Tibial nerve (tissue), 4 donors: ENCODE results near the gene PCDHGA12. TPM values are rescaled to one million over a fixed set of nuclear protein-coding genes. Genes with fewer than 3 reads are reported as not detected.

ENCODE experiments used
- DNase-seq, 2 donors: peaks; one replicate each; pipeline ENCODE4 v3.0.0-alpha.2; 2019; ENCODE audit warnings: low spot score in 2 of 2
- H3K27ac ChIP-seq, 4 donors: fragments of 200-600 bp; sonication (generic) in 3 of 4; one replicate each; pipeline ENCODE4 v1.5.1; 2017 to 2019; ENCODE audit warnings: mild to moderate bottlenecking in 1 of 4
- H3K27me3 ChIP-seq, 2 donors: fragments of 200-600 bp; sonication (generic) in 1 of 2; one replicate each; pipeline versions ENCODE4 v1.5.1 to v1.6.0; 2017 to 2019
- H3K36me3 ChIP-seq, 3 donors: fragments of 200-600 bp; sonication (generic); one replicate each; pipeline ENCODE4 v1.5.1; 2018 to 2019
- H3K4me1 ChIP-seq, 4 donors: fragments of 200-600 bp; sonication (generic) in 3 of 4; one replicate each; pipeline ENCODE4 v1.5.1; 2017 to 2019
- H3K4me3 ChIP-seq, 4 donors: fragments of 200-600 bp; sonication (generic) in 3 of 4; one replicate each; pipeline ENCODE4 v1.5.1; 2017 to 2019; ENCODE audit warnings: mild to moderate bottlenecking in 1 of 4, moderate library complexity in 1 of 4
- H3K9me3 ChIP-seq, 4 donors: fragments of 200-600 bp; sonication (generic) in 3 of 4; one replicate each; pipeline ENCODE4 v1.5.1; 2017 to 2019
- CTCF ChIP-seq, 5 experiments: fragments of 200-600 bp in 3 of 5; fragments of 450-650 bp in 2 of 5; sonication (generic) in 3 of 5; IDR thresholded peaks; one replicate each; pipeline ENCODE4 v1.5.1; 2016 to 2019; ENCODE audit warnings: antibody characterized with exemption in 5 of 5, mild to moderate bottlenecking in 3 of 5, moderate library complexity in 2 of 5
- EP300 ChIP-seq, 2 donors: sonication (generic); formaldehyde crosslinking; IDR thresholded peaks; one replicate each; pipeline ENCODE4 v1.6.1; 2017; ENCODE audit warnings: antibody characterized with exemption in 2 of 2, mild to moderate bottlenecking in 1 of 2
- POLR2A ChIP-seq, 2 donors: fragments of 450-650 bp; IDR thresholded peaks; one replicate each; pipeline ENCODE4 v1.6.1; 2017; ENCODE audit warnings: antibody characterized with exemption in 2 of 2, mild to moderate bottlenecking in 2 of 2, moderate library complexity in 2 of 2
- WGBS, 2 donors: methylation state at CpG; one replicate each; pipeline ENCODE4 v1.1.5; 2018; 5-methylcytosine and 5-hydroxymethylcytosine counted together
- total RNA-seq, 4 donors: library from RNA; depleted of rRNA; stranded (reverse); fragments of >200 nt; gene quantifications; one replicate each; pipeline ENCODE4 v1.1.0, GENCODE V29; 2016

Gene PCDHGA12
- total RNA-seq, 4 donors from 2014 or later = 7.9 to 19.8 (median 10.1) TPM

- no peaks in the 10 kb centered on the region for H3K9me3 ChIP-seq
- WGBS, 2 donors = 52 to 56% methylated on average over 20 of the region's 20 CpGs
Measured at GRCh38 chr5:141478321-141478945, 48.1 kb downstream of the PCDHGA12 start.

GRCh38 chr5:141479776-141480175 lies 49.5 kb downstream of the PCDHGA12 start:
- DNase-seq = no peak
- Histone ChIP-seq H3K4me1 (peaks cover 3 to 73% (median 28%) of the 10 kb centered on the region in 4 donors), H3K4me3 (no peak overlapping the region), H3K27ac (no peak overlapping the region), H3K36me3 (no peaks in the 10 kb centered on the region), H3K9me3 (no peaks in the 10 kb centered on the region), H3K27me3 (no peaks in the 10 kb centered on the region)
- TF ChIP-seq CTCF (IDR thresholded peaks at IDR 0.05) (no peak), POLR2A (IDR thresholded peaks at IDR 0.05) (no peak), EP300 (IDR thresholded peaks at IDR 0.05) (no peak)

More at GRCh38 chr5:141478321-141478945, 48.1 kb downstream of the PCDHGA12 start:
- DNase-seq = no peak
- Histone ChIP-seq H3K27ac (no peak overlapping the region), H3K4me1 (peaks cover 3 to 62% (median 26%) of the 10 kb centered on the region in 4 donors), H3K36me3 (no peaks in the 10 kb centered on the region), H3K27me3 (no peaks in the 10 kb centered on the region), H3K4me3 (peak overlapping the region in 2 of 4 donors; percentile 3 to 60)
- TF ChIP-seq POLR2A (IDR thresholded peaks at IDR 0.05) (no peak), CTCF (IDR thresholded peaks at IDR 0.05) (no peak), EP300 (IDR thresholded peaks at IDR 0.05) (no peak)

Other genes starting within 250 kb of the PCDHGA12 start
- gene PCDHB16, start 248.1 kb upstream of the PCDHGA12 start, total RNA-seq = 10 to 100 TPM in 3 of 4 donors, 1 to 10 TPM in 1; 9.2 to 17.7 (median 14.6) TPM
- 1 to 10 TPM; 4.6 to 9.2 (median 7.4) TPM for gene PCDHB9, start 243.3 kb upstream of the PCDHGA12 start, total RNA-seq
- gene PCDHB10, start 238.2 kb upstream of the PCDHGA12 start, total RNA-seq = 10 to 100 TPM in 1 of 4 donors, 1 to 10 TPM in 3; 4.8 to 10.4 (median 5.6) TPM
- gene PCDHB11, start 230.9 kb upstream of the PCDHGA12 start, total RNA-seq = 1 to 10 TPM; 6.9 to 8.6 (median 7.6) TPM
- 10 to 100 TPM in 3 of 4 donors, 1 to 10 TPM in 1; 5.7 to 12.6 (median 12.2) TPM for gene PCDHB12, start 221.8 kb upstream of the PCDHGA12 start, total RNA-seq
- gene PCDHB13, start 216.6 kb upstream of the PCDHGA12 start, total RNA-seq = 1 to 10 TPM; 8.2 to 9.8 (median 9.2) TPM
- gene PCDHB14, start 207.2 kb upstream of the PCDHGA12 start, total RNA-seq = 10 to 100 TPM in 2 of 4 donors, 1 to 10 TPM in 2; 6.6 to 13.0 (median 10.3) TPM
- 1 to 10 TPM; 5.4 to 7.6 (median 6.4) TPM for gene PCDHB15, start 185.1 kb upstream of the PCDHGA12 start, total RNA-seq
- 1 to 10 TPM in 1 of 4 donors, under 1 TPM in 1, not detected in 2; 0.42 to 4.8 TPM for gene SLC25A2, start 126.5 kb upstream of the PCDHGA12 start, total RNA-seq
- 10 to 100 TPM; 49.5 to 80.0 (median 59.5) TPM for gene TAF7, start 109.7 kb upstream of the PCDHGA12 start, total RNA-seq
- gene PCDHGA1, start 100.0 kb upstream of the PCDHGA12 start, total RNA-seq = 1 to 10 TPM in 3 of 4 donors, under 1 TPM in 1; 0.90 to 2.5 (median 1.8) TPM
- 10 to 100 TPM in 3 of 4 donors, 1 to 10 TPM in 1; 9.6 to 20.4 (median 12.7) TPM for gene PCDHGA2, start 91.7 kb upstream of the PCDHGA12 start, total RNA-seq
- 10 to 100 TPM in 1 of 4 donors, 1 to 10 TPM in 3; 6.5 to 10.5 (median 8.7) TPM for gene PCDHGA3, start 86.7 kb upstream of the PCDHGA12 start, total RNA-seq
- 1 to 10 TPM; 4.3 to 8.4 (median 6.8) TPM for gene PCDHGB1, start 80.4 kb upstream of the PCDHGA12 start, total RNA-seq
- 10 to 100 TPM in 2 of 4 donors, 1 to 10 TPM in 2; 5.1 to 13.5 (median 9.2) TPM for gene PCDHGA4, start 75.5 kb upstream of the PCDHGA12 start, total RNA-seq
- 10 to 100 TPM in 2 of 4 donors, 1 to 10 TPM in 2; 9.2 to 14.0 (median 10.4) TPM for gene PCDHGB2, start 70.5 kb upstream of the PCDHGA12 start, total RNA-seq
- 10 to 100 TPM in 3 of 4 donors, 1 to 10 TPM in 1; 8.2 to 13.2 (median 12.1) TPM for gene PCDHGA5, start 66.3 kb upstream of the PCDHGA12 start, total RNA-seq
- 10 to 100 TPM in 2 of 4 donors, 1 to 10 TPM in 2; 7.8 to 12.4 (median 10.1) TPM for gene PCDHGB3, start 60.3 kb upstream of the PCDHGA12 start, total RNA-seq
- 10 to 100 TPM in 2 of 4 donors, 1 to 10 TPM in 2; 7.4 to 12.3 (median 10.1) TPM for gene PCDHGA6, start 56.6 kb upstream of the PCDHGA12 start, total RNA-seq
- 10 to 100 TPM in 1 of 4 donors, 1 to 10 TPM in 3; 7.6 to 12.2 (median 9.2) TPM for gene PCDHGA7, start 47.8 kb upstream of the PCDHGA12 start, total RNA-seq
- gene PCDHGB4, start 42.8 kb upstream of the PCDHGA12 start, total RNA-seq = 10 to 100 TPM in 3 of 4 donors, 1 to 10 TPM in 1; 9.3 to 12.3 (median 11.1) TPM
- gene PCDHGA8, start 37.9 kb upstream of the PCDHGA12 start, total RNA-seq = 1 to 10 TPM; 5.5 to 9.3 (median 6.6) TPM
- gene PCDHGB5, start 32.6 kb upstream of the PCDHGA12 start, total RNA-seq = 10 to 100 TPM in 3 of 4 donors, 1 to 10 TPM in 1; 9.9 to 22.4 (median 16.2) TPM
- 10 to 100 TPM in 3 of 4 donors, 1 to 10 TPM in 1; 8.4 to 13.8 (median 11.9) TPM for gene PCDHGA9, start 27.7 kb upstream of the PCDHGA12 start, total RNA-seq
- gene PCDHGB6, start 22.5 kb upstream of the PCDHGA12 start, total RNA-seq = 10 to 100 TPM in 3 of 4 donors, 1 to 10 TPM in 1; 9.2 to 16.8 (median 13.9) TPM
- gene PCDHGA10, start 17.5 kb upstream of the PCDHGA12 start, total RNA-seq = 10 to 100 TPM in 2 of 4 donors, 1 to 10 TPM in 2; 7.6 to 15.0 (median 10.6) TPM
- gene PCDHGB7, start 12.8 kb upstream of the PCDHGA12 start, total RNA-seq = 10 to 100 TPM; 14.6 to 19.2 (median 18.0) TPM
- 1 to 10 TPM; 8.3 to 9.3 (median 8.9) TPM for gene PCDHGA11, start 9.5 kb upstream of the PCDHGA12 start, total RNA-seq
- 10 to 100 TPM; 40.4 to 77.7 (median 56.3) TPM for gene PCDHGC3, start 45.5 kb downstream of the PCDHGA12 start, total RNA-seq
- gene PCDHGC4, start 54.5 kb downstream of the PCDHGA12 start, total RNA-seq = 10 to 100 TPM in 1 of 4 donors, 1 to 10 TPM in 3; 3.3 to 11.7 (median 5.1) TPM
- gene PCDHGC5, start 58.6 kb downstream of the PCDHGA12 start, total RNA-seq = 1 to 10 TPM; 3.1 to 5.9 (median 3.8) TPM
- 100 to 1,000 TPM in 1 of 4 donors, 10 to 100 TPM in 3; 59.4 to 102 (median 64.0) TPM for gene DIAPH1, start 188.5 kb downstream of the PCDHGA12 start, total RNA-seq
- 10 to 100 TPM; 33.0 to 38.3 (median 36.5) TPM for gene HDAC3, start 206.3 kb downstream of the PCDHGA12 start, total RNA-seq
- gene RELL2, start 206.5 kb downstream of the PCDHGA12 start, total RNA-seq = 1 to 10 TPM; 2.0 to 8.7 (median 4.1) TPM
- gene FCHSD1, start 220.9 kb downstream of the PCDHGA12 start, total RNA-seq = 10 to 100 TPM; 10.7 to 53.4 (median 34.5) TPM